ENCODE measurements around the gene MRFAP1. TPM values are rescaled to one million over a fixed set of nuclear protein-coding genes. Genes with fewer than 3 reads are reported as not detected.

The MRFAP1 gene
- total RNA-seq, 1 donor from 2014 or later, result 293 TPM

DNA sequence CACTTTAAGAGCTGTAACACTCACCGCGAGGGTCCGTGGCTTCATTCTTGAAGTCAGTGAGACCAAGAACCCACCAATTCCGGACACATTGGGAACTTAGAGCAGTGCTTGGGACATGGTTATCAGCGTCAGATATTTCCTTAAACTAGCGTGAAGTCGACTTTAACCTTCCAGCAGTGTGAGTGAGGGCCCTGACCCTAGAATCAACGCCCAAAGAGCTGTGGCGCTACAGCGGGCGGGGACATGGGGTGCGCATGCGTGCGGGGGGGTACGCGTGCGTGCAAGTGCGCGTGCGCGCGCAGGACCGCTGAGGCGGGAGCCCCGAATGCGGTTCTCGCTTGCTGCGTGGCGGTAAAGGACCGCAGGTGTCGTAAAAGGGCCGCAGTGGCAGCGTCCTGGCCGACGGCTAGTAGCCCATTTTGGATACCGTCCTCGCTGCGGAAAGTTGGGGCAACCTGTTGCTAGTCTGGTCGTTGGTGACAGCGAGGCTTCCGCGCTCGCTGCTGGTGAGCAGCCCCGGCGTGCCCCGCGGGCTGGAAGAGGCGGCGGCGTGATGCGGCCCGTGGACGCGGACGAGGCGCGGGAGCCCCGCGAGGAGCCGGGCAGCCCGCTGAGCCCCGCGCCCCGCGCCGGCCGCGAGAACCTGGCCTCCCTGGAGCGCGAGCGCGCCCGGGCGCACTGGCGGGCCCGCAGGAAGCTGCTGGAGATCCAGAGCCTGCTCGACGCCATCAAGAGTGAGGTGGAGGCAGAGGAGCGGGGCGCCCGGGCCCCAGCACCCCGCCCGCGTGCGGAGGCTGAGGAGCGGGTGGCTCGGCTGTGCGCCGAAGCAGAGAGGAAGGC is 33.4 kb downstream of the MRFAP1 start:
- peak; percentile 96 for DNase-seq (ENCODE audit: extremely low spot score, unreplicated experiment)
- Mint-ChIP-seq H3K4me1 (ENCODE audit: unreplicated experiment) (peaks cover 38% of the 10 kb centered on the region), H3K9me3 (no peaks in the 10 kb centered on the region), H3K27me3 (no peaks in the 10 kb centered on the region), H3K4me3 (peak overlapping the region; percentile 96), H3K27ac (peak overlapping the region; percentile 87), H3K36me3 (peaks cover 33% of the 10 kb centered on the region)
- TF ChIP-seq, protein P1, sequence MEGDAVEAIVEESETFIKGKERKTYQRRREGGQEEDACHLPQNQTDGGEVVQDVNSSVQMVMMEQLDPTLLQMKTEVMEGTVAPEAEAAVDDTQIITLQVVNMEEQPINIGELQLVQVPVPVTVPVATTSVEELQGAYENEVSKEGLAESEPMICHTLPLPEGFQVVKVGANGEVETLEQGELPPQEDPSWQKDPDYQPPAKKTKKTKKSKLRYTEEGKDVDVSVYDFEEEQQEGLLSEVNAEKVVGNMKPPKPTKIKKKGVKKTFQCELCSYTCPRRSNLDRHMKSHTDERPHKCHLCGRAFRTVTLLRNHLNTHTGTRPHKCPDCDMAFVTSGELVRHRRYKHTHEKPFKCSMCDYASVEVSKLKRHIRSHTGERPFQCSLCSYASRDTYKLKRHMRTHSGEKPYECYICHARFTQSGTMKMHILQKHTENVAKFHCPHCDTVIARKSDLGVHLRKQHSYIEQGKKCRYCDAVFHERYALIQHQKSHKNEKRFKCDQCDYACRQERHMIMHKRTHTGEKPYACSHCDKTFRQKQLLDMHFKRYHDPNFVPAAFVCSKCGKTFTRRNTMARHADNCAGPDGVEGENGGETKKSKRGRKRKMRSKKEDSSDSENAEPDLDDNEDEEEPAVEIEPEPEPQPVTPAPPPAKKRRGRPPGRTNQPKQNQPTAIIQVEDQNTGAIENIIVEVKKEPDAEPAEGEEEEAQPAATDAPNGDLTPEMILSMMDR (conservative IDR thresholded peaks at IDR 0.05), result no peak

DNA sequence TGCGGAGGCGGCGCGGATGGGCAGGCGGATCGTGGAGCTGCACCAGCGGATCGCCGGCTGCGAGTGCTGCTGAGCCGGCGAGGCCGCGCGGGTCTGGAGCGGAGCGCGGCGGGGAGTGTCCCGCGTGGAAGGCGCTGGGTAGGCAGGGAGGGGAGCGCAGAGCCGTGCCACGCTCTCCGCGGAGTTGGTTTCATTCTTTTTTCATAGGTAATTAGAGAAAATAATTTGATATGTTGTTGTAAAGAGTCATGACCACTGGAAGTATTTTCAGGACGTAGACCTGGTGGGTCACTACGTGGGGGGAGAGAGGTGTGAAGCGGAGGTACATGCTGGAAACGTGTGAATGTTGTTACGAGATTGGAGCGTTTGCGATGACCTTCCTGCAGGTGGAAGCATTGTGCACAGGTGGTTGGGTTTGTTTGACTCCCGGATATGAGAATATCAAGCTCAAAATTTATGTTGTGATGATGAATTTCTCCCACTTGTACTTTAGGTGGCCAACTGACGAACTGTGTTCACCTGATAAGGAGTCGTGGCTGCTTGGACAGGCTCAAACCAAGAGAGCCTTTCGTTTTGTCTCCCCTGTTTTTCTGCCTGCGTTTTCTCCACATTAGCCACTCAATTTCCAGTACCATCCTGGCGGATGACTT is 34.1 kb downstream of the MRFAP1 start:
- Mint-ChIP-seq H3K36me3 (peaks cover 33% of the 10 kb centered on the region), H3K27me3 (no peaks in the 10 kb centered on the region), H3K27ac (peak overlapping the region; percentile 81), H3K9me3 (no peaks in the 10 kb centered on the region), H3K4me1 (ENCODE audit: unreplicated experiment) (peaks cover 38% of the 10 kb centered on the region), H3K4me3 (peak overlapping the region; percentile 96)
- no peak for DNase-seq (ENCODE audit: extremely low spot score, unreplicated experiment)
- TF ChIP-seq, protein P1 (conservative IDR thresholded peaks at IDR 0.05), result peak; percentile 59

GRCh38 chr4:6676722-6677558 is 36.5 kb downstream of the MRFAP1 start:
- TF ChIP-seq, protein P1 (conservative IDR thresholded peaks at IDR 0.05), result no peak
- Mint-ChIP-seq H3K4me3 (peak overlapping the region; percentile 96), H3K27me3 (no peaks in the 10 kb centered on the region), H3K4me1 (ENCODE audit: unreplicated experiment) (peaks cover 38% of the 10 kb centered on the region), H3K27ac (peak overlapping the region; percentile 2), H3K9me3 (no peaks in the 10 kb centered on the region), H3K36me3 (peaks cover 36% of the 10 kb centered on the region)
- DNase-seq (ENCODE audit: extremely low spot score, unreplicated experiment), result no peak

DNA sequence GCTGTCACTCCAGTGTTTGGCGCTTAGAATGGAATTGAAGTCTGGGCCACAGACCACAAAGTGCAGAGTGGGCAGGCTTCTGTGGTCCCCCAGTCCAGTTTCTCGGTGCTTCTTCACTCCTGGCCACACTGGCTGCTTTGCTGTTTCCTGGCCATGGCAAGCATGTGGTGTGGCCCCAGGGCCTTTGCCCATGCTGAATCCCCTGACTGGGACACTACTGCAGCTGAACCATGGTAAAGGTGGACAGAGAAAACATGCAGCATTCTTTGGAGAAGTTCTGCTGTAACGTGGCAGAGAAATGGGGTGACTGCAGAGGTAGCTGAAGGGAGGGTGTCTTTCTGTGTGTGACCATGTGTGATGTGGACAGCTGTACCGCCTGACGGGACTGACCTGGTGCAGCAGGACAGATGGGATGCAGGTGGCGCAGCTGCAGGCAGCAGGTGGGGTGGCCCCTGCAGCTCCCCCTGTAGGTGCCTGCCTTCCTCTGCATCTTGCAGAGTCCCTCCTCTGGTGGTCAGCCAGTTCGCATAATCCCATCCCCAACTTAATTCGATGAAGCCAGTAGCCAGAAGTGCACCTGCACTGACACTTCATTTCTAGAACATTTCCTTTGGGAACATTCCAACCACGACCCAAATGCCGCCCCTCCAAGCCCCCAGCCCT is 40.0 kb downstream of the MRFAP1 start:
- TF ChIP-seq, protein P1 (conservative IDR thresholded peaks at IDR 0.05), result peak; percentile 34
- no peak overlapping the region for H3K27ac Mint-ChIP-seq
- no peaks in the 10 kb centered on the region for H3K27me3 Mint-ChIP-seq
- DNase-seq (ENCODE audit: extremely low spot score, unreplicated experiment), result no peak
- H3K4me1 Mint-ChIP-seq (ENCODE audit: unreplicated experiment), result peaks cover 23% of the 10 kb centered on the region
- no peaks in the 10 kb centered on the region for H3K9me3 Mint-ChIP-seq
- H3K36me3 Mint-ChIP-seq, result peaks cover 30% of the 10 kb centered on the region
- no peak overlapping the region for H3K4me3 Mint-ChIP-seq

DNA sequence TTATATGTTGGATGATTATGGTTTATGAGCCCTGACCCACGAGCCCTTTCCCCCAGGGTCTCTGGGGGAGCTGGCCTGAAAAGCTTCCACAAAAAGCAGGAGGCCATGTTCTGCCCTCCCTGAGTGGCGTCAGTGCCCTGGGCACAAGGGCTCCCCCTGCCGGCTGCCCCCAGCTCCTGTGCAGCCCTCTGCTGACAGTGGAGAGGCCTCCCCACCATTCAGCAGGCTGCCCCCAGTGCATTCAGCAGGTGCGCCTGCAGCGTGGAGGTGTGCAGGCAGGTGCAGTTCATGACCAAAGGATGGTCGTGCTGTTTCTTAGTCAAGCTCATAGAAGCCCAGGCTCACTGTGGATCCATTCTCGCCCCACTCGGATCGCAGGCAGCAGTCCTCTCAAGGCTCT is 40.7 kb downstream of the MRFAP1 start:
- H3K36me3 Mint-ChIP-seq, result peaks cover 26% of the 10 kb centered on the region
- no peaks in the 10 kb centered on the region for H3K9me3 Mint-ChIP-seq
- H3K4me1 Mint-ChIP-seq (ENCODE audit: unreplicated experiment), result peaks cover 16% of the 10 kb centered on the region
- DNase-seq (ENCODE audit: extremely low spot score, unreplicated experiment), result no peak
- TF ChIP-seq, protein P1 (conservative IDR thresholded peaks at IDR 0.05), result no peak
- no peaks in the 10 kb centered on the region for H3K27me3 Mint-ChIP-seq
- no peak overlapping the region for H3K27ac Mint-ChIP-seq
- H3K4me3 Mint-ChIP-seq, result no peak overlapping the region
